HFF-Myc (cell line): ENCODE data around the gene KIRREL3.

Experiments used
- DNase-seq: peaks from one replicate; pipeline ENCODE4 v3.0.0-alpha.2; 2011; ENCODE audit warnings: low read depth; ENCODE audit errors: extremely low read depth
- H3K4me3 ChIP-seq: replicated peaks from 2 replicates; pipeline ENCODE4 v1.5.1; 2011; ENCODE audit warnings: low read depth, mild to moderate bottlenecking, control low read depth, low read length
- CTCF ChIP-seq: IDR thresholded peaks from 2 replicates; pipeline ENCODE4 v1.5.1; 2012; ENCODE audit warnings: mild to moderate bottlenecking, low read depth, low read length, control low read depth; ENCODE audit errors: missing control alignments

The KIRREL3 gene

GRCh38 chr11:126588630-126589491 is 411.7 kb downstream of the KIRREL3 start:
- no peak for DNase-seq
- TF ChIP-seq CTCF, result no peak
- H3K4me3 ChIP-seq, result no peak overlapping the region

DNA sequence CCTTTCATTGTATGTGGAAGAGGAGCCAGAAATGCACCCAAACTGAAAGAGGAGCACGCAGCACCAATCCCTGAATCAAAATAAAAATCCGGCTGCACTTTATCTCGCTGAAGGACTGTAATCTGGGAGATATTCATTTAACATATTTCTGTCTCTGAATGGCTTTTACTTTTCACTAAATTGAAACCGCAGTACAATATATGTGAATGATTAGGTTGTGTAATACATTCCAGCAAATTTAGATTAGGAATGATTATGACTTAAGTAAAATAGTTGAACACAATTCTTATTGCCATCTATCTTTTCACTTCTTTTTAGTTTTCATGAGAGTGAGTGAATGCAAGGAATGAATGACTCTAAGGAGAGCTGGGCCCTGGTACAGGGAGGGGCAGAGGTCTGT is 413.0 kb downstream of the KIRREL3 start:
- no peak overlapping the region for H3K4me3 ChIP-seq
- DNase-seq, result no peak
- TF ChIP-seq CTCF, result no peak

GRCh38 chr11:126585774-126586491 is 414.6 kb downstream of the KIRREL3 start:
- DNase-seq, result peak; percentile 85
- TF ChIP-seq CTCF, result no peak
- H3K4me3 ChIP-seq, result peak overlapping the region; percentile 5

- no peak for DNase-seq
- TF ChIP-seq CTCF, result no peak
- peak overlapping the region; percentile 5 for H3K4me3 ChIP-seq
These were observed 415.2 kb downstream of the KIRREL3 start for GRCh38 chr11:126585388-126585773.

- no peak for DNase-seq
- no peak for TF ChIP-seq CTCF
- no peak overlapping the region for H3K4me3 ChIP-seq
These were observed 416.8 kb downstream of the KIRREL3 start for GRCh38 chr11:126583594-126584427.

DNA sequence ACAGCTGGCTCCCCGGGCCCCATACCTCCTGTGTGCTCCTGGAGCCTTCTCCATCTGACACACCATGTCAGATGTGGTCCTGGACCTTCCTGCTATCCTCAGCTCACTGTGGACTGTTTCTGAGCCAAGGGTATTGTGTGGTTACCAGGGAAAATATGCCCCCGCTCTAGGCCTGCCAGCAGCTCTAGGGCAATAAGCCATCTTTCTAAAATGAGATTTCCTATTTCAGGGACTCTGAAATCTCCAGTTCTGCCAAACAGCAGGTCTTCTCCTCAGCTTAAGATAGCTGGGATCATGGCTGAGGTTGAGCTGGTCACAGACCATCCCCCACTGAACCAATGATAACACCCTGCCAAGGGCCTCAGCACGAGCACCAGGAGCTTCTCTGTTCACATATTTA is 417.5 kb downstream of the KIRREL3 start:
- no peak for DNase-seq
- H3K4me3 ChIP-seq, result no peak overlapping the region
- no peak for TF ChIP-seq CTCF
